SIG-M5 (cell line): ENCODE results near the gene TIGD2.
"Not testable (repeated sequence)": the region's sequence is repeated elsewhere in the genome, so short reads cannot be mapped to it uniquely, and the experiment has no call there.

Experiments used
- DNase-seq: peaks from one replicate; lab custom pipeline; 2025; lab: John Stamatoyannopoulos, UW

The TIGD2 gene

DNA sequence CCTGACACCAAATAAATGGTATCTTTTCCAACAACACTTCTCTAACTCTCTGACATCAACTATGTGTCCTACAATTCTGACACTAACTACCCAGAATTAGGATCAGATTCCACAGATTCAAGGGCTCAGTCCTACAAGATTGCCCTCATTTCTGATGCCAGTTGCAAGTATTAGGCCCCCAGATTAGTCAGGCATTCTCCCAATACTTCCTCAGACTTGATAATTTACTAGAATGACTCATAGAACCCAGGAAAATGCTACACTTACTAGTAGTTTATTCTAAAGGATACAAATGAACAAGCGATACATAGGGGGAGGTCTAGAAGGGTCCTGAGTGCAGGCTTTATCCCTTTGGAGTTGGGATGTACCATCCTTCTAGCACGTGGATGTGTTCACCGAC, 8.5 kb downstream of the TIGD2 start:
- no peak for DNase-seq

DNA sequence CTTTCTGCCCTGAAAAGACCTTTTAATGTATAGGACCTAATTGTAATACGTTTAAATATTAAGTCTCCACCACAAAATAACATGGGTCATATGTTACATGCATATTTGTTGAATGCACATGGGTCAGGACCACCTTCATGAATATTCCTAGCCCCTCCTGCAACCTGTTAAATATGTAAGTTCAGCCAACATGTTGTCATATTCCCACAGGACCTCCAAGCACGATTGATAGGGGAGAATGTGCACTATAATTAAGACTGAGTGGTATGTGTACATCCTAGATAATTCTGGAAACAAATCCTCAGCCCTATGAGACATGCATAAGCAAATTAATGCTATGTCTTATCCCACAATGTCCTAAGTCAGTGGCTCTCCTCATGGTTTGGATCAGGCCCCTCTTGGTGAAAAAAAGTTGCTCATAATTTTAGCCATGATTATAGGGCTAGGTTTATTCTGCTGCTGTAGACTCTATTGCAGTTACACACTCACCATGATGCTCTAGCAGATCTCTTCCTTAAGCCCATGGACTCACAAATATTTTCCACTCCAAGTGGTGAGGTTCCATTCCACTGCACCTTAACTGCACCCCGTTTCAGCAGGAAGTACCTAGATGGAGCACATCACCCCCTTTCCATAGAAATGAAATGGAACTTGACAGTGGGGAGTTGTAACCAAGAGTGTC, 10.2 kb downstream of the TIGD2 start:
- DNase-seq, result no peak

DNA sequence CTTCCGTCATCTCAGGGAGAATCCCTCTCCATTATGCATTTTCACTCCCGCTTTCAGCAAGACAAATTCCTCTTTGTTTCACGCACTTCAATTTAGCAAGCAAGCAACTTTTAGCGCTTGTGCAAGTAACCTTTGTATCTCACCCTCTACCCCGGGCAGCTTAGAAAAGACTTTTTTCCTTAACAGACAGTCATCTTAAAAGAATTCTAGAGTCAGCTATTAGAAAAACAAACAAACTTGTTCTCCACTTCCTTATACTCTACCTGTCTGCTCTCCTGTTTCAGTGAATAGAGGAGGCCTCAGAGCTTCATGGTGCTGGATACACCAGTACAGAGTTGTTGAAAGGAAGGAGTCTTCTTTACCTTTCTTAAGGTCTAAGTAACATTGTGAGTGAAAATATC, 12.1 kb downstream of the TIGD2 start:
- no peak for DNase-seq

DNA sequence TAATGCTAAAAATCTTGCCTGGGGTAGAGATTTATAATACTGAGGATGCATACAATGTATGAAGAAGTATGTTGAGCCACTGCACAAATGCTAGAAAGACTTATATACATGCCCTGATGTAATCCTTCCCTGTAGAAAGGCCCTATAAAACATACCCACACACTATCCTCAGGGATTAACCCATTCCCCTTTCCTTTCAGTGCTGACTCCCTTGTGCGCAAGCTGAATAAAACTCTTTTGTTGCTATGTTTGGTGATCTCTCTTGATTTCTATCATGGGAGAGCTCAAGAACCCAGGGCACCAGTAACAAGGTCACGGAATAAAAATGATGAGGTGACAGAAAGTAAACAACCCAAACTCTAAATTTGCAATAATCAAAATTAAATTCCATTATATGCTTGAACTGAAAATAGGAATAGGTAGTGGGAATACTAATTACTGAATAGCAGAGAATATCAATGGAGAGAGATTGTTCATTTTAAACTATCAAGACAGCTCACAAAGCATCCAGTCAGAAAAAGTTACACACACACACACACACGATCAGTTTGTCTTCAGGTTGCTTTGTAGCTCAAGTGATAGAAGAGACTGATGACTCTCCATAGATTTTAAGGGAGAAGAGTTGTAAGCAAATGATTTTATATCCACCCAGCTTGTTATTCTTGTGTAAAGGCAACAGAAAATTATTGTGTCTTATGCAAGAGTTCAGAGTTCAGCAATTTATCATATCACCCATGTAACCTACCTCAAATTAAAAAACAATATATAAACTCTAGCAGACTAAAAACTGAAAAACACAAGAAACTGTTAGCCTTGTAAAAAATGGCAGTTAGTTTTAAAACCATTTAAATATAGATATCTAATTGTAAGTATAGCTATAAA, 14.8 kb downstream of the TIGD2 start:
- no peak for DNase-seq

DNA sequence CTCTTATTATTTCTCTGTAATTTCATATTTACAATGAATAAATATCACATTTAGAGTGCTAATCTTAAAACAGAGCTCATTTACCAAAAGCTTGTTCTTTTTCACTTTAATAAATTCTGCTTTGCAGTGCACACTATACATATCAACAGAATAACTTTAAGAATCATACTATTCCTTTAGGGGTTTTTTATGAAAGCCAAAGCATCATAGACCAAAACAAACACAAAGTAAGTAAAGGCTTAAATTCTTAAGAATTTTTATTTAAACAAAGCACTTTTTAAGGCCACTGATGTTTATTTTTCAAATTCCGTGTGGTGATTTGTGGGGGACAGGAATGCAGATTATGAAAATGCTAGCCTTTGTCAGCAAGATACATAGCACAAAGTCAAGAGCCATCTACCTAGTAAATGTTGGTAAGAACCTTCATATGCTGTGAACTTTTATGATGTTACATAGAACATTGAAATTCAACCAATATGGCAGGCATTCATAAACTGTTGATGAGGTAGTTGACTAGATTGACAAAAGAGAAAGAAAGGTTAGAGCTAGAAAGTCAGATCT, 17.8 kb downstream of the TIGD2 start:
- DNase-seq, result no peak

DNA sequence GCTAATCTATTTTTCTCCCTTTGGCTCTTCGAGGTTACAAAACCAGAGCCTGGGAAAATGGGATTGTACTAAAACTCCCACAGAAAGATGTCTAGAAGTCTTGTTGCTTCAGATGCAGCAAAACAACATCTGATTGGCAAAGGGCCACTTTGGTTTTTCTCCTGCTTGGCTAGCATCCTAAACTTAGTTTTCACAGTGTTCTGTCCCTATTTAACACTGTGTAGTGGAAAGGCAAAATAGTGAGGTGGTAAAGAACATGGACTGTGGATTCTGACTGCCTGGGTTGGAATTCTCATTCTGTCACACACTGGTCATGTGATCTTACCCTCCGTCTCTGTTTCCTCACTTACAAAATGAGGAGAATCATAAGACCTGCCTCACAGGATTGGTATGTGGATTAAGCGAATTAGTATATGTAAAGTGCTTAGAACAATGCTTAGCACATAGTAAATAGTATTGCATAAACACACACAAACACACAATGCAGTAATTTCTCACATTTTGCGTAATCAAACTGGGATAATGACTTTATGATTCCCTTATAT, 23.5 kb downstream of the TIGD2 start:
- no peak for DNase-seq

DNA sequence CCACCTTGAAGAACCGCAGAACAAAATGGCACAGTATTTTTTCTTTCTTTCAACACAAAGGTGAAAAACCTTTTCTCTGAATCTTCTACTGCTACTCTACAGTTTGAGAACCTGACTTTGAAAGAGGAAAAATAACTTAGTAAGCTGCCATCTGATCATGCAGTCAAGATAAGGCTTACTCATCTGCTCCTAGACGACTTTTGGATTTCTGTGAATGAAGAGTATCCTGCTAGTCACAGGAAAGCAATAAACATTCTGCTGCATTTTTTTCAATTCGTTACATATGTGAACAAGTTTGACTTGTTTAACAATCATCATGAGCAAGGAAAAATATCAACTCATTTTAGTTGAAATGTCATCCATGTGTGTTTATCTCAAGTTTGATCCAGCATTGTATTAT, 25.2 kb downstream of the TIGD2 start:
- no peak for DNase-seq

DNA sequence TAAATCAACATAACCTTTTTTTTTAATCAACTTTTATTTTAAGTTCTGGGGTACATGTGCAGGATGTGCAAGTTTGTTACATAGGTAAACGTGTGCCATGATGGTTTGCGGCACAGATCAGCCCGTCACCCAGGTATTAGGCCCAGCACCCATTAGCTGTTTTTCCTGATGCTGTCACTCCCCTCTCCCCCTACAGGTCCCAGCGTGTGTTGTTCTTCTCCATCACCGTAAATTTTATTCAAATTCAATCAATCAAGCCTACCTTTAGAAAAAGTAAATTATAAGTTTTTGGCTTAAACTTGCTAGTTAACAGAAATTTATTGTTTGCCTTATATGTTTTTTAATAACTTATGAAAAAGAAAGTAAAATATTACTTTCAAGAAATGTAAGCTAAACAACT, 25.9 kb downstream of the TIGD2 start:
- no peak for DNase-seq

DNA sequence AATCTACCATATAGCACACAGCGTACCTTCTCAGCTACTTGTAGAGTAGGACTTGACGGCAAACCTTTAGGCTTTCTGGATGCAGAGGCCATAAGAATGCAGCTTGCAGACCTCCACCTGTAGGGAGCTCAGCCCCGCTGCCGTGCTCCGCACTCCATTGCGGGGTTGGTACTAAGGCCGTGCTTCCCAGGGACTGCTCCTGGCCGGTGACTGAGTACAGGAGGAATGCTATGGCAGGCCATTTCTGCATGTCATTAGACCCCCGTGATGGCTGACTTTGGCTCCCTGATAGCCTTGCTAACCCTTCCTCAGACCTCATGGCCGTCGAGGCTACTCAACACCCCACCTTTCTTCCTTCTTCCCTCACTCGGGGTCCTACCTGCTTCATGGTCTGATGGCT, 26.4 kb downstream of the TIGD2 start:
- no peak for DNase-seq

DNA sequence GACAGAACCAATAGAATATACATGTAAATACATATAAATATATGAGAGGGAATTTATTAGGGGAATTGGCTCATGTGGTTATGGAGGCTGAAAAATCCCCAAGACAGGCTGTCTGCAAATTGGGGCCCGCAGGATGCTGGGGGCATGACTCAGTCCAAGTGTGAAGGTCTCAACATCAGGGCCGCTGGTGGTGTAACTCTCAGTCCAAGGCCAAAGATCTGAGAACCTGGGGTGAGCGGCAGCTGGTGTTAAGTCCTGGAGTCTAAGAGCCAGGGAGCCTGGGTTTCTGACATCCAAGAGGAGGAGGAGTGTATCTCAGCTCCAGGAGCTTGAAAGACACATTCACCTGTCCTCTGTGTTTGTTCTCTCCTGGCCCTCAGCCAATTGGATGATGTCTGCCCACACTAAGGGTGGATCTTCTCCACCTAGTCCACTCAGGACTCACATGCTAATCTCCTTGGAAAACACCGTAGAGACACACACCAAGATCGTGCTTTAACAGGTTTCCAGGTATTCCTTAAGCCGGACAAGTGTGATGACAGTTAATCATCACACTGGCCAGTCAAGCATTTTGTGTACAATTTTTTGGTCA, 28.9 kb downstream of the TIGD2 start:
- no peak for DNase-seq

DNA sequence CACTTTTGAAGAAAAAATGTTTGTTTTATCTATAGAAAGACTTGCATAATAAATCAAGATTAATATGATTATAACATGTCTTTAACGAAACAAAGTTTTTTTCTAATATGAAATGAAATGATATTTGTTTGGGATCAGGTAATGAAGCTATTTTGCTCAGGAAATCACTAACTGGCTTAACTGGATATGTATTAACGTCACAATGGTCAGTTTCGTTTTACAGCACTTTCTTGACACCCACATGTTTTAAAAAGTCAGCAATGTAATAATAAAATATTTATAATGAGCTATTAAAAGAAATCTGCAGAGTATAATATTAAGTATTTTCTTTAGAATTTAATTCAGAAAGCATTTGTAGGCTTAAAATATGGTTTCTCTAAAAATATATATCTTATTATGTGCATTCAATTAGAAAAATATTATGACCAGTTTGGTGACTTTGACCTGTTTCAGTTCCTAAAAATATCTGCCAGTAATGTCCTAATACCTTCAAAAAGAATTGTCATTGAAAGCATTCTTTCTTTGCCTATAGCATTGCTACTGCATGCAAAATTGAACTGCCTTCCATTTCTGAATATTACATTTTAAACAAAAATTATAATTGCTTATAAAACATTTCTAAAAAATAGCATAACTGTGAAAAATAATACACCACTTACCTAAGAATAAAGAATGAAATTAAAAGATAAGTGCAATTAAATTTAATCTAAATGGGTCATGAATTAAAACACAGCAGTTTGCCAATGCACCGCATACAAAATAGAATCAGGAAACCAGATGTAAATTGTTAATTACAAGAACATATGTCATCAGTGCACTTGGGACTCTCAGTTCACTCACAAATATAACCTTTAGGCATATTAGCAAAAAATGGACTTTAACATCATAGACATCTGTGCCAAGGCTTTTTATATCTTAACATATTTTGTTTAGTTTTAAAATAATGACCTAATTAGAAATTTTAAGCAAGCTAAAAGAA, 31.6 kb downstream of the TIGD2 start:
- no peak for DNase-seq

DNA sequence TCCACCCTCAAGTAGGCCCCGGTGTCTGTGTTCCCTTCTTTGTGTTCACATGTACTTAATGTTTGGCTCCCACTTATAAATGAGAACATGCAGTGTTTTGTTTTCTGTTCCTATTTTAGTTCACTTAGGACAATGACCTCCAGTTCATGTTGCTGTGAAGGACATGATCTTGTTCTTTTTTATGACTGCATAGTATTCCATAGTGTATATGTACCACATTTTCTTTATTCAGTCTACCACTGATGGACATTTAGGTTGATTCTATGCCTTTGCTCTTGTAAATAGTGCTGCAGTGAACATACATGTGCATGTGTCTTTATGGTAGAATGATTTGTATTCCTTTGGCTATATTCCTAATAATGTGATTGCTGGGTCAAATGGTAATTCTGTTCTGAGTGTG, 33.3 kb downstream of the TIGD2 start:
- not testable (repeated sequence) for DNase-seq

DNA sequence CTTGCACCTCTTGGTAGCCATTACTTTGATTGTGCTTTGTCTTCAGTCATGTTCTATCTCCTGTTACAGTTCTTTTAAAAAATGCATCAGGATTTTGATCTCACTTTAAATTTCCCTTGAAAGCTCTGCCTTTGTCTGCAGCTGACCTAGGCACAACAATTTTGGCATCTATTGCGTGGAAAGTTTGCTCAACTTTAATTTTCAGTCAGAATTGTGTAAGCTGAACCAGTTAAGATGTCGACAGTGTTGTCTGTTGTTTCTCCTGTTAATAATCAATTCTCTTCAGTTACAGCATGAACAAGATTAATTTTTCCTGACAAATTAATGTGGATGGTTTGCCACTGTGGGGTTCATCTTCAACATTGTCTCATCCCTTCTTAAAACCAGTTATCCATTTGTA, 34.9 kb downstream of the TIGD2 start:
- DNase-seq, result no peak

DNA sequence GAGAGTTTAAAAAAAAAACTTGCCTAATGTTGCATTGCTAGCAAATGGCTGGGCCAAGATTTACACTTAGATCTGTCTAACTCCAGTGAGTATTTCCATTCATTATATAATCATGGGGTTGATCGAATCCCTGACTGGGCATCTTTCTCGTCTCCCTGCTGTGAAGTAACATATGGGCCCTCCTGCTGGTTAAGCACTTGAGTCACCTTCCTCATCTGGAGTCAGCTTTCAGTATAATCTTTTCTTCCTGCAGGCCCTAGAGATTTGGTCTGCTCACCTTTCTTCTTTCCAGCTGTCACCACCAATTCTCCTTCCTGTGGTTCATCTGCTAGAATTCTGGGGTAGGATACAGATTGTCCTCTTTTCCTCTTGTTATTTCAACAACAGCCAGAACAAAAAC, 41.6 kb downstream of the TIGD2 start:
- DNase-seq, result no peak

DNA sequence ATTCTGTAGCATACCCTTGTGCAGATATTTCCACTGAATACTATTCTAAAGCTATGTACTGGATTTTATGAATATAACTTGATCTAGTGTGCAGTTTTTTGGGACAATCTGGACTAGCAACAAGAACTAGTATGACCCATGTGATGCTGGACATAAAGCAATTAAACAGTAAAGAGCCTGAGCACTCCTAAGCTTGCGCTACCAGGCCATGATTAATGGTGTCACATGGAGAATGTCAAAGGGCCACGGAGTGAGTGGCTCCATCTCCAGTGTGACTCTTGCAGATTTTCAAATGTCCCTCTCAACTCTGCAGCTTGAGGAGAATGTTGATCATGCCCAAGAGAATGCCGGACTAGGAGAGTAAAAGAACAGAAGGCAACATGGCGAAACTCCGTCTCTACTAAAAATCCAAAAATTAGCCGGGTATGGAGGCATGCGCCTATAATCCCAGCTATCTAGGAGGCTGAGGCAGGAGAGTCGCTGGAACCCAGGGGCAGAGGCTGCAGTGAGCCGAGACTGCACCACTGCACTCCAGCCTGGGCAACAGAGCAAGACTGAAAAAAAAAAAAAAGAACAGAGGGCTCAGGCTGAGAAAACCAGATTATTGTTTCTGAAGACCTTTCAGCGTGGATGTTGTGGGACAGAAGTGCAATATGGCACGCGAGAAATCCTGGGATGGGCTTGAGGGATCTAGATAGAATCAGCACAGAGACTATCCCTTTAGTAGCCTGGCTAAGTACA, 45.0 kb downstream of the TIGD2 start:
- DNase-seq, result no peak

DNA sequence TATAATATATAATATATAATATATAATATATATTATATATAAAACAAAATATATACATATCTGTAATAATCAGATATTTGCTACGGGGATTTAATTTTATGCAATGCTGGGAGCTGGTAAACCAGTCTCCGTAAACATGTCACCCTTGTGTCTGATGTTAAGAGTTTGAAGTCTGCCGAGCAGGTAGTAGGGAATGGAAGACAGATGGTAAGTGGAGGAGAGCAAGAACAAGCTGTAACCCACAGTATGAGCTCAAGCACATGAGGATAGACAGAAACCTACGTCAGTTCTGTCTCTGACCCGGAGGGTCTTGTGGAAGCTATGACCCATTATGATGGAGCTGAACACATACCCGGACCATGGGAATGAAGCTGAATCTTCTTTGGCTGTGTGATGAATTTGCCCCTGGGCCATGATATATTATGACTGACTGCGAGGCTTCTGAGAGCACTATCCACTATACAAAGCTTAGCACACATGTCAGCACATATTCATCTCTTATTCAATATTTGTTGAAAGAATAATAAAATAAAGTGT, 46.2 kb downstream of the TIGD2 start:
- no peak for DNase-seq

DNA sequence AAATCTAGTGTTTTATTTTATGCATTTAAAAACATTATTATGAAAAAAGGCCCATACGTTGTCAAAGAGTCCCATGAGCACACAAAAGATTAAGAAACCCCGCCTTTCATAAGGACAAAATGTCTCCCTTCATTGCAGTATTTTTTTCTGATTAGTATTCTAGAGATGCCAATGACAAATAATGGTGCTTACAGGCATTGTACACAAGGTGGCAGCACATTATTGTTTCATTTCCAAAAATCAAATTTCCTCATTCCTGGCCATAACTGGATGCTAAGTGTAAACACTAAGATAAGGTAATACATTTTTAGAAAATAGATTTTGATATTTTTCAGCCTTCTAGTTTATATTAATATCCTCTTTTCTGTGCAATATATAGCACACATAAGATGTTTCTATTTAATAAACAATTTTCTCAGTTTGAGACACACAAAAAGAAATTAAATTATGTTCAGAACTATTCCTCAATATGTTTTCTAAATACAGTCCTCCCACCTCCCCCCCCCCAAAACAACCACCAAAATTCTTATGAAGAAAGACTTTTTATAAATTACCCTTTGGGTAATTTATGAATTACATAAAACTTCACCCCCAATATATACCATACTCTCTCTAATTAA, 47.7 kb downstream of the TIGD2 start:
- DNase-seq, result no peak

DNA sequence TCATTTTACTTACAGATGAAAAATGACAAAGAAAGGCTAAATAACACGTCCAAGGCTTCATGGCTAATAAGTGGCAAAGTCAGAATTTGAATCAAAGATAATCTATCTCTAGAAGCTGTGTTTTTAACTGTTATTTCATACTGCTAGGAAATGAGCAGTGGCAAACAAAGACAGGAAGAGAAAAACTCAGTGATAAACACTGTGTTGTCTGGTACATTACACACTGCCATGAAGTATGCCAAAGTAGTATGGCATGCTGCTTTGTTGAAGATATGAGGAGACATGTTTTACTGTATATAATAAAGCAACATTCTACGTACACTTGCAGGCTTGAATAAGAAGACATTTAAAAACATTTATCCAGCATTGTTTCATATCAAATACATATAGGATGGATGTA, 49.5 kb downstream of the TIGD2 start:
- no peak for DNase-seq

DNA sequence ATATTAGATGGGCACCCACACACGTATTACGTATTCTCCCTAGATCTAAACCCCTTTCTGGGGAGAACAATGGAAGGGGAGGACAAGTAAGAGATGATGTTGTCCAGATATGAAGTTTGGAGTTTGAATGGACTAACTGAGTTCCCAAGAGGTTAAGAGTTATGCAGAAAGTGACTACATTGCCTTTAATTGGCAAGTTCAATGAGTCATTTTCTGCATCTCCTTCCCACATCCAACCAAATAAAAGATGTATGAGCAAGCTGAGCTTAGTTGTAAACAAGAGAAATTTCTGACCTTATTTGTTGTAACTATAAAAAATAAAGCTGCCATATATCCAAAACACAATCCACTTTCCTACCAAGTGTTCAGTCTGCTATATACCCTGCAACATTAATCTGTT, 50.5 kb downstream of the TIGD2 start:
- no peak for DNase-seq

DNA sequence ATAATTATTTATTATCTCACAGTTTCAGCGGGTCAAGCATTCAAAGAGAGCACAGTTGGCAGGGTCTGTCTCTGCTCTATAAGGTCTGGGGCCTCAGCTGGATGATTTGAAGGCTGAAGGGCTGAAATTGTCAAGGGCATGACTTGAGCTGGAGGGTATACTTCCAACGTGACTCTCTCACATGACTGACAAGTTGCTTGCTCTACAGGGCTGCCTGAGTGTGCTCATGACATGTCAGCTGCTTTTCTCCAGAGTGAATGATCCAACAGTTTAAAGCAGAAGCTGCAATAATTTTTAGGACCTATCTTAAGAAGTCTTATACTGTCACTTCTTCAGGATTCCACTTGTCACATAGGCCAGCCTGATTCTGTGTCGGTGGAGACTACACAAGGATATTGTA, 51.2 kb downstream of the TIGD2 start:
- no peak for DNase-seq
